PFSK-1 (cell line): ENCODE data around the gene GART.

ENCODE experiments used
- FOXP2 ChIP-seq: optimal IDR thresholded peaks from 2 replicates; pipeline ENCODE3; 2011; ENCODE audit warnings: borderline replicate concordance, control low read depth, inconsistent platforms; ENCODE audit not compliant: insufficient read depth; ENCODE audit errors: extremely low read length, extremely low read depth
- POLR2AphosphoS5 ChIP-seq: IDR thresholded peaks from 2 replicates; pipeline ENCODE4 v1.6.1; 2012; ENCODE audit warnings: low read depth, mild to moderate bottlenecking, control low read depth, low read length, moderate library complexity
- REST ChIP-seq, 2 experiments: IDR thresholded peaks; 2 replicates each; pipeline versions ENCODE4 v1.6.1 to v1.8.0; 2011 to 2012; ENCODE audit warnings: low read depth in 2 of 2, low read length in 2 of 2, control low read depth in 1 of 2, inconsistent platforms in 1 of 2, mild to moderate bottlenecking in 1 of 2, moderate library complexity in 1 of 2; ENCODE audit not compliant: insufficient read depth in 1 of 2
- SIN3A ChIP-seq: IDR thresholded peaks from 2 replicates; pipeline ENCODE4 v1.6.1; 2012; ENCODE audit warnings: mild to moderate bottlenecking, low read length, moderate library complexity, borderline replicate concordance; ENCODE audit not compliant: insufficient read depth
- TAF1 ChIP-seq: IDR thresholded peaks from 2 replicates; pipeline ENCODE4 v1.6.1; 2012; ENCODE audit warnings: low read length, control low read depth, borderline replicate concordance; ENCODE audit not compliant: insufficient read depth

GART gene

GRCh38 chr21:33567914-33568313 lies 26.0 kb upstream of the GART start:
- TF ChIP-seq POLR2AphosphoS5 (no peak), TAF1 (no peak), SIN3A (no peak), REST (IDR thresholded peaks at IDR 0.05; ENCODE audit: insufficient read depth in 1 of 2, low read depth in 2 of 2, low read length in 2 of 2) (no peak), FOXP2 (no peak)

- TF ChIP-seq SIN3A (no peak), POLR2AphosphoS5 (no peak), FOXP2 (no peak), TAF1 (no peak), REST (IDR thresholded peaks at IDR 0.05; ENCODE audit: insufficient read depth in 1 of 2, low read depth in 2 of 2, low read length in 2 of 2) (no peak)
These were observed 24.6 kb upstream of the GART start for GRCh38 chr21:33566514-33566913.

- no peak for TF ChIP-seq REST (IDR thresholded peaks at IDR 0.05; ENCODE audit: insufficient read depth in 1 of 2, low read depth in 2 of 2, low read length in 2 of 2)
- no peak for TF ChIP-seq POLR2AphosphoS5
- no peak for TF ChIP-seq SIN3A
- TF ChIP-seq FOXP2, result no peak
- TF ChIP-seq TAF1, result no peak
These were observed 20.5 kb upstream of the GART start for GRCh38 chr21:33562389-33562788.

- TF ChIP-seq REST (IDR thresholded peaks at IDR 0.05; ENCODE audit: insufficient read depth in 1 of 2, low read depth in 2 of 2, low read length in 2 of 2) (no peak), FOXP2 (no peak), POLR2AphosphoS5 (no peak), SIN3A (no peak), TAF1 (no peak)
These were observed 19.5 kb upstream of the GART start for GRCh38 chr21:33561373-33561772.

- no peak for TF ChIP-seq FOXP2
- TF ChIP-seq SIN3A, result no peak
- TF ChIP-seq REST (IDR thresholded peaks at IDR 0.05; ENCODE audit: insufficient read depth in 1 of 2, low read depth in 2 of 2, low read length in 2 of 2), result no peak
- no peak for TF ChIP-seq POLR2AphosphoS5
- no peak for TF ChIP-seq TAF1
These were observed 19.0 kb upstream of the GART start for GRCh38 chr21:33560965-33561364.
